ENCODE results near the gene ADGB.

Gene ADGB

DNA sequence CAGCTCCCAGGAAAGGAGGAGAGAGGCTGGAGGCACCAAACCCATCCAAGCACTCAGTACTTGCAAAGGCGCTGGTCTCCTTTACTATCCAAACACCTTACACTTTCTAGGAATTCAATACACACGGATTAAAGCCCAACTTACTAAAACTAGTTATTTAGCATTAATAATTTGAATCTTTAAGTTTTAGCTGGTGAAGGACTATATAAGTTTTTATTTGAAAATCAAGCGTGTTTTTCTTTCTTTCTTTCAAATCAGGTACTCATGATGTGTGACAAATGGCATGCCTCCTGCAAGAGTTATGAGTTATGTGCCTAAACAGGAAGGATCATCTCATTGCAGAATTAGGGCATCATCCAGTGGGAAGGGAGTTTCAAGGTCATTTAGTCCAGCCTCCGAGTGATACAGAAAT, 263.7 kb downstream of the ADGB start:
- no peak for DNase-seq (ENCODE audit: low spot score)

DNA sequence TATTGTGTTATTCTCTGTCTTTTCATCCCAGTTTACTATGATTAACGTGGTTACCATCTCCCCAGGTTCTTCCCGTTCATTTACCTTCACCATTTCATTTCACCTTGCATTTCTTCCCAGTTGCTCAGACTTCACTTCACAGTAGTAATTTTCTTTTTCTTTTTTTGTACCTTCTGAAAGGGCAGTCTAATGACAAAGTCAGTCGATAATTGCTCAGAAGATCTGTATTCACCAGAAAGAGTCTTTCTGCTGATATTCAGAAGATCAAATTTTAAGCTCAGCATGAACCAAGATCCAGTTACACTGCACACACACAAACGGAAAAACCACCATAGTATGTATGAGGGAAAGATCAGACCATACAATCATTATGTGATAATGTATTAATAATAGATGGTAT, 265.5 kb downstream of the ADGB start:
- DNase-seq (ENCODE audit: low spot score): no peak

DNA sequence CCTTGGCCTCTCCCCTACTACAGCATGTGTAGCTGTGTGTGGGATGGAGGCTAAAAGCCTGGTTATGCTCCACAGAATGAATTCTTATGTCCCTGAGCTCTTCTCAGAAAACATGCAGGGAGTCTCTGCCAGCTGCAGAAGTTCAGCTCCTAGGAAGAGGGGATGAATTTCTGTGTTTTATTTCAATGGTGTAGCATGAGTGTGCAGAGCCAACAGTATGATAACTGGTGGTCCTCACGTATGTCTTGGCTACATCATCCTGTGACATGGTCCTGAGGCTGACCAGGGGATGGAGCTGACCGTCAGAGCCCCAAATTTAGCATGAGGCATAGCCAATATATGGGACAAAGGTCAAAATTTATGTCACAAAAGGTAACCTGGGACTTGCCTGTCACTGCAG, 266.1 kb downstream of the ADGB start:
- DNase-seq (ENCODE audit: low spot score): no peak

Data from NAMALWA (cell line).